Glutamatergic neuron (in vitro differentiated cells): ENCODE data around the gene ERICH6B. TPM values are rescaled to one million over a fixed set of nuclear protein-coding genes. Genes with fewer than 3 reads are reported as not detected.

Source experiments
- DNase-seq: peaks from one replicate; pipeline ENCODE4 v3.0.0; 2022
- H3K27ac Mint-ChIP-seq: one replicate; pipeline ENCODE4 v1.8.0; 2020; ENCODE audit warnings: mild to moderate bottlenecking, mixed read lengths, inconsistent platforms; ENCODE audit not compliant: unreplicated experiment
- H3K27me3 Mint-ChIP-seq: one replicate; pipeline ENCODE4 v1.8.0; 2020; ENCODE audit warnings: mild to moderate bottlenecking, moderate library complexity, mixed read lengths, inconsistent platforms; ENCODE audit not compliant: unreplicated experiment
- H3K36me3 Mint-ChIP-seq: one replicate; pipeline ENCODE4 v1.8.0; 2020; ENCODE audit warnings: mild to moderate bottlenecking, mixed read lengths, inconsistent platforms; ENCODE audit not compliant: unreplicated experiment
- H3K4me1 Mint-ChIP-seq: one replicate; pipeline ENCODE4 v1.8.0; 2020; ENCODE audit warnings: mild to moderate bottlenecking, low read depth, mixed read lengths, inconsistent platforms; ENCODE audit not compliant: unreplicated experiment
- H3K4me3 Mint-ChIP-seq: one replicate; pipeline ENCODE4 v1.8.0; 2020; ENCODE audit warnings: mild to moderate bottlenecking, mixed read lengths, inconsistent platforms; ENCODE audit not compliant: unreplicated experiment
- H3K9me3 Mint-ChIP-seq: one replicate; pipeline ENCODE4 v1.8.0; 2020; ENCODE audit warnings: mild to moderate bottlenecking, moderate library complexity, mixed read lengths, inconsistent platforms; ENCODE audit not compliant: unreplicated experiment
- CTCF ChIP-seq: fragments of 200-600 bp; sonication (generic); IDR thresholded peaks from one replicate; pipeline ENCODE4 v1.5.0; 2021; ENCODE audit not compliant: partially characterized antibody, unreplicated experiment
- total RNA-seq: library from RNA; stranded (reverse); fragmentation: NEBNext Ultra II Directional; extraction: Animal tissue kit (Norgen Biotek cat#: 25700); gene quantifications from one replicate; pipeline ENCODE4 v1.2.1, GENCODE V29; 2021; ENCODE audit not compliant: unreplicated experiment

Gene ERICH6B
- total RNA-seq, 1 donor from 2014 or later: not detected

GRCh38 chr13:45576466-45576865, 39.1 kb downstream of the ERICH6B start:
- Mint-ChIP-seq H3K4me3 (no peak overlapping the region), H3K27me3 (peaks cover 3% of the 10 kb centered on the region)
- no peak for DNase-seq

GRCh38 chr13:45575830-45576180, 39.7 kb downstream of the ERICH6B start:
- TF ChIP-seq CTCF: no peak
- DNase-seq: no peak
- no peak overlapping the region for H3K27ac Mint-ChIP-seq
- H3K9me3 Mint-ChIP-seq: peaks cover 2% of the 10 kb centered on the region
- no peak overlapping the region for H3K4me3 Mint-ChIP-seq
- H3K36me3 Mint-ChIP-seq: no peaks in the 10 kb centered on the region
- H3K4me1 Mint-ChIP-seq: no peaks in the 10 kb centered on the region
- peaks cover 3% of the 10 kb centered on the region for H3K27me3 Mint-ChIP-seq

More at GRCh38 chr13:45576466-45576865, 39.1 kb downstream of the ERICH6B start:
- no peaks in the 10 kb centered on the region for H3K36me3 Mint-ChIP-seq
- no peaks in the 10 kb centered on the region for H3K4me1 Mint-ChIP-seq
- no peaks in the 10 kb centered on the region for H3K9me3 Mint-ChIP-seq
- no peak overlapping the region for H3K27ac Mint-ChIP-seq
- TF ChIP-seq CTCF: no peak

- Mint-ChIP-seq H3K27ac (no peak overlapping the region), H3K27me3 (peaks cover 3% of the 10 kb centered on the region)
These were observed 40.3 kb downstream of the ERICH6B start for GRCh38 chr13:45575146-45575829.

GRCh38 chr13:45565331-45565730, 50.2 kb downstream of the ERICH6B start:
- peaks cover 6% of the 10 kb centered on the region for H3K9me3 Mint-ChIP-seq

More at GRCh38 chr13:45575146-45575829, 40.3 kb downstream of the ERICH6B start:
- H3K9me3 Mint-ChIP-seq: peaks cover 2% of the 10 kb centered on the region
- H3K4me3 Mint-ChIP-seq: no peak overlapping the region
- H3K36me3 Mint-ChIP-seq: no peaks in the 10 kb centered on the region
- no peaks in the 10 kb centered on the region for H3K4me1 Mint-ChIP-seq
- TF ChIP-seq CTCF: no peak
- DNase-seq: no peak

More at GRCh38 chr13:45565331-45565730, 50.2 kb downstream of the ERICH6B start:
- no peak for TF ChIP-seq CTCF
- H3K36me3 Mint-ChIP-seq: peaks cover 16% of the 10 kb centered on the region
- DNase-seq: no peak
- H3K27ac Mint-ChIP-seq: no peak overlapping the region
- no peak overlapping the region for H3K4me3 Mint-ChIP-seq
- H3K4me1 Mint-ChIP-seq: no peaks in the 10 kb centered on the region
- H3K27me3 Mint-ChIP-seq: peaks cover 2% of the 10 kb centered on the region
